Kidney (tissue), 14 donors: Measurements from ENCODE around the gene CFAP43. TPM values are rescaled to one million over a fixed set of nuclear protein-coding genes. Genes with fewer than 3 reads are reported as not detected.

ENCODE experiments used
- DNase-seq, 5 donors: peaks; one replicate each; pipeline ENCODE4 v3.0.0-alpha.2; 2013 to 2020
- FAIRE-seq: peaks from 2 replicates; lab custom pipeline; 2012; peaks lifted over from hg19 to GRCh38; lab: Jason Lieb, UNC
- H3K27ac ChIP-seq, 2 donors: one replicate each; pipeline ENCODE4 v1.7.0; 2013; ENCODE audit warnings: low read depth in 2 of 2, low read length in 2 of 2, inconsistent platforms in 1 of 2
- H3K27me3 ChIP-seq: one replicate; pipeline ENCODE4 v1.7.1; 2013; ENCODE audit warnings: low read length, inconsistent platforms; ENCODE audit not compliant: control insufficient read depth, insufficient read depth
- H3K36me3 ChIP-seq, 3 donors: one replicate each; pipeline versions ENCODE4 v1.7.0 to v1.7.1; 2013; ENCODE audit warnings: low read length in 3 of 3, control low read depth in 1 of 3, inconsistent platforms in 1 of 3; ENCODE audit not compliant: insufficient read depth in 3 of 3, control insufficient read depth in 2 of 3
- H3K4me1 ChIP-seq, 3 donors: one replicate each; pipeline versions ENCODE4 v1.7.0 to v1.7.1; 2013; ENCODE audit warnings: low read length in 3 of 3, inconsistent platforms in 1 of 3, low read depth in 1 of 3; ENCODE audit not compliant: control insufficient read depth in 2 of 3, insufficient read depth in 2 of 3
- H3K4me3 ChIP-seq, 3 donors: one replicate each; pipeline versions ENCODE4 v1.7.0 to v1.8.1; 2013; ENCODE audit warnings: low read length in 3 of 3, control low read depth in 1 of 3, inconsistent platforms in 1 of 3
- H3K9ac ChIP-seq, 3 donors: one replicate each; pipeline versions ENCODE4 v1.7.0 to v1.7.1; 2013; ENCODE audit warnings: low read length in 3 of 3, control low read depth in 1 of 3, inconsistent platforms in 1 of 3
- H3K9me3 ChIP-seq, 3 donors: one replicate each; pipeline versions ENCODE4 v1.7.0 to v1.7.1; 2013; ENCODE audit warnings: low read length in 3 of 3, control low read depth in 1 of 3, inconsistent platforms in 1 of 3; ENCODE audit not compliant: control insufficient read depth in 2 of 3, insufficient read depth in 1 of 3
- CTCF ChIP-seq: IDR thresholded peaks from 3 replicates; pipeline ENCODE4 v1.5.1; 2012; ENCODE audit warnings: mild to moderate bottlenecking, moderate library complexity, borderline replicate concordance; ENCODE audit not compliant: insufficient read depth; ENCODE audit errors: extremely low read depth
- intact Hi-C: fragments of 100-400 bp; cut with DNase I; formaldehyde crosslinking; loops from one replicate; pipeline ENCODE4 v1.11.1; 2022
- polyA plus RNA-seq: library from polyadenylated mRNA; stranded (reverse); fragments of 350-450 nt; fragmentation: Illumina TruSeq; extraction: RNeasy Lipid Tissue Mini Kit (QIAGEN cat#74804); gene quantifications from one replicate; pipeline ENCODE4 v1.2.3, GENCODE V29; 2014; ENCODE audit warnings: low read depth, low replicate concordance; ENCODE audit not compliant: insufficient read depth
- total RNA-seq: library from RNA; stranded (reverse); fragmentation: NEBNext Ultra II Directional; extraction: Animal tissue kit (Norgen Biotek cat#: 25700); gene quantifications from one replicate; pipeline ENCODE4 v1.2.1, GENCODE V29; 2021
- donor health status: control.
- donor health status: control.
- donor health status: control.
- donor health status: control.
- donor health status: control.
- donor health status: DM: yes; HTN: yes; CAD: no.
- donor health status: Normal renal cell carcinoma (clear cell type).

The CFAP43 gene
- total and polyA plus RNA-seq, 2 donors from 2014 or later, result 3.1 to 7.2 TPM

- DNase-seq (no peak), FAIRE-seq (no peak)
- Histone ChIP-seq H3K36me3 (no peaks in the 10 kb centered on the region), H3K9me3 (no peaks in the 10 kb centered on the region), H3K4me1 (no peaks in the 10 kb centered on the region), H3K27me3 (no peaks in the 10 kb centered on the region), H3K4me3 (no peak overlapping the region), H3K27ac (no peak overlapping the region), H3K9ac (no peak overlapping the region)
- intact Hi-C loops, result no loop called here
- TF ChIP-seq CTCF, result no peak
Observed at GRCh38 chr10:104151737-104152136, 80.4 kb downstream of the CFAP43 start.

GRCh38 chr10:104150139-104150538 is 82.0 kb downstream of the CFAP43 start:
- no peak overlapping the region for H3K4me3 ChIP-seq
- H3K36me3 ChIP-seq, result no peaks in the 10 kb centered on the region
- no peak overlapping the region for H3K9ac ChIP-seq
- H3K9me3 ChIP-seq, result no peaks in the 10 kb centered on the region
- intact Hi-C loops, result no loop called here
- no peak overlapping the region for H3K27ac ChIP-seq
- H3K4me1 ChIP-seq, result no peaks in the 10 kb centered on the region
- DNase-seq (no peak), FAIRE-seq (no peak)
- no peak for TF ChIP-seq CTCF
- H3K27me3 ChIP-seq, result no peaks in the 10 kb centered on the region

GRCh38 chr10:104146882-104147281 is 85.3 kb downstream of the CFAP43 start:
- Histone ChIP-seq H3K27me3 (no peaks in the 10 kb centered on the region), H3K9ac (no peak overlapping the region), H3K4me3 (no peak overlapping the region), H3K9me3 (no peaks in the 10 kb centered on the region), H3K36me3 (no peaks in the 10 kb centered on the region), H3K4me1 (no peaks in the 10 kb centered on the region), H3K27ac (no peak overlapping the region)
- no peak for FAIRE-seq
- no peak for TF ChIP-seq CTCF
- intact Hi-C loops, result no loop called here
- no peak for DNase-seq

GRCh38 chr10:104144931-104145330 is 87.2 kb downstream of the CFAP43 start:
- no peaks in the 10 kb centered on the region for H3K9me3 ChIP-seq
- H3K4me3 ChIP-seq, result no peak overlapping the region
- TF ChIP-seq CTCF, result no peak
- FAIRE-seq, result no peak
- intact Hi-C loops, result no loop called here
- H3K27me3 ChIP-seq, result no peaks in the 10 kb centered on the region
- DNase-seq, result no peak
- H3K36me3 ChIP-seq, result no peaks in the 10 kb centered on the region
- H3K27ac ChIP-seq, result no peak overlapping the region
- H3K4me1 ChIP-seq, result no peaks in the 10 kb centered on the region
- no peak overlapping the region for H3K9ac ChIP-seq
